ENCODE data around the gene RAB24.
"Not testable (repeated sequence)": the region's sequence is repeated elsewhere in the genome, so short reads cannot be mapped to it uniquely, and the experiment has no call there.

RAB24 gene

DNA sequence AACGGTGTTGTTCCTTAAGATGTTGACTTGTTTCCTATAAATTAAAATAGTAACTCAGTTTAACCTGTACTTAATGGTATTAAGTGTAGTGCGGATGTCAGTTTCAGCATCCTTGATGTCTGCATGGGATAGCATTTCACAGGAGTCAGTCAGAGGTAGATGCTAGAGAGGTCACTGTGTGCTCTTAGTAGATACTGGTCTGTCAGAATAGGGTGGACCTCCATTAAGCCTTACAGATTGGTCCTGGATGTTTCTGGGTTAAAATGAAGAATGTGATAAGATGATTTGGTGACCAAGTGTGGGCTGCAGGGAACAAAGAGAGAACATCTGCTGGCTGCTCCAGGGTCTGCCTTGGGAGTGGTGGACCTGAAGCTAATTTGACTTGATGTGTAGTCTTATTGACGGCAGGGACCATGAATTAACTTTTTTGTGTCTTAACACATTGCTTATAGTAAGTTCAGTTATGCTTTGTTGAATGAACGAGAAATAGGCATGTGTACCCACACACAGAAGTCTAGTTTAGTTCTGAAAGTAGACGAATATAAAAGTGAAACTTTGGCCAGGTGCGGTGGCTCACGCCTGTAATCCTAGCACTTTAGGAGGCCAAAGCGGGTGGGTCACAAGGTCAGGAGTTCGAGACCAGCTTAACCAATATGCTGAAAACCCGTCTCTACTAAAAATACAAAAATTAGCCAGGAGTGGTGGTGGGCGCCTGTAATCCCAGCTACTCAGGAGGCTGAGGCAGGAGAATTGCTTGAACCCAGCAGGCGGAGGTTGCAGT, 12.5 kb downstream of the RAB24 start:
- DNase-seq, result no peak

GRCh38 chr5:177288191-177288590, 15.3 kb downstream of the RAB24 start:
- no peak for DNase-seq

DNA sequence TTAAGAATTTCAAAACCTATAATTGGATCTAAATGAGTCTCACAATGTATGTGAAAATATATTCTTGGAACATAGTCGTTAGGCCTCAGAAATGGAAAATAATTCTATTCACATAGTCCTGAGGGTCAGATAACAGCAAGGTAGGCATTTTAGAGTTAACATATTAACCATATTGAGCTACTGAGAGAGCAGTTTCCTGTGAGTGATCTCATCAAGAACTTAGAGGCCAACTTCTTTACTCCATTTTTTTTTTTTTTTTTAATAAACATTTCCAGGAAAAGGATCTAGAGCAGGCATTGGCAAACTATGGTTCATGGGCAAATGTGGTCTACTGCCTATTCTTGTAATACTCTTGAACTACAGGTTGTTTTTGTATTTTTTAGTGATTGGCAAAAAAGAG, 26.6 kb downstream of the RAB24 start:
- DNase-seq, result no peak

- DNase-seq, result no peak
Measured at GRCh38 chr5:177275883-177276282, 27.6 kb downstream of the RAB24 start.

DNA sequence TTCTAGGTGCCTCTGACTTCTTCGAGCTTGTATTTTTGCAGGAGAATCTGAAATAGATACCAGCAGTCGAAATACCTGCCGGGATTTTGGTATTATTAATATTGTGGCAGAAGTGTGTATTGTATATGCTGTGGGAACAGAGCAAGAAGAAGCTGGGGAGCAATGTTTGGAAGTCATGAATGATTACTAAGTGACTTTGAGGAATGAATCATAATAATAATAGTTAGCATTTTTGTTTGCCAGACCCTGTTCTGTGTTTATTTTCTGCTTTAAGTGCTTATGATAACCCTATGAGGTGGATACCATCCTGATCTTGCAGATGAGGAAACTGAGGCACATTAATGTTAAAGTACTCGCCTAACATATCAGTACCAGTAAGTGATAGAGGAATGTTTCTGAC, 32.4 kb downstream of the RAB24 start:
- DNase-seq, result no peak

GRCh38 chr5:177270653-177271052, 32.9 kb downstream of the RAB24 start:
- DNase-seq, result no peak

- DNase-seq, result no peak
Measured at GRCh38 chr5:177269976-177270375, 33.5 kb downstream of the RAB24 start.

GRCh38 chr5:177269232-177269895, 34.2 kb downstream of the RAB24 start:
- no peak for DNase-seq

DNA sequence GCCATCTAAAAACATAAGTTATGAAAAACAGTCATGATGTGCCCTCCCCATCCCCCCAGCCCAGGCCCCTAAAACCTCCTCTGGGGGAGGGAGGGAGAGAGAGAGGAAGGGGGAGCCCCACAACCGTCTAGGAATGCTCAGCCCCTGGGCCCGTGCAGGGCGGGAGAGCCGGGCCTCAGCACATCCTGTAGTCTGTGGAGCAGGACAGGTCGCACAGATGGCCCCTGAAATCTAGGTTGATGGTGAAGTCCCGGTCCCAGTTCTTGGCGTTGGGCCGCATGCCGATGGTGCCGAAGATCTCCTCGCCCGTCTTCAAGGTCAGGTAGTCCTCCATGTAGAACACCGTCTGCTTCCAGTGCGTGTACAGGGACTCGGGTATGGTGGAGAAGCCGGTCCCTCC, 38.1 kb downstream of the RAB24 start:
- DNase-seq, result no peak

- DNase-seq, result no peak
Measured at GRCh38 chr5:177264178-177264577, 39.3 kb downstream of the RAB24 start.

DNA sequence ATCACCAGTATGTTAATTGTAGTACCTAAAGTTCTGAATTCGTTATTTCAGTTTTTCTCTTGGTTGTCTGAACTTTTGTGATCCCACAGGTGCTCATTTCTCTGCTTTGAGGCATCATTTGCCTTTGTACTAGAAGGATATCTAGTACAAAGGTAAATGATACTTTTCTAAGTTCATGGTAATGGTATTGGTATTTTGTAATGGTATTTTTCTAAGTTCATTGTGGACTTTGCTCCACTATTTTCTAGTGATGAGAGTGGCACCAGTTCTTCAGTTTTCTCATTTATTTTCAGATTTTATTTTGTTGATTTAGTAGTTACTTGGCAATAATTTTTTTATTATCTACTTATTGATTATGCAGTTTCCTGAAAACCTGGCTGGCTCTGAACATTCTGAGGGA, 42.0 kb downstream of the RAB24 start:
- no peak for DNase-seq

GRCh38 chr5:177260961-177261360, 42.6 kb downstream of the RAB24 start:
- DNase-seq, result no peak

- DNase-seq, result not testable (repeated sequence)
Measured at GRCh38 chr5:177258711-177259110, 44.8 kb downstream of the RAB24 start.

- DNase-seq, result no peak
Measured at GRCh38 chr5:177256296-177256695, 47.2 kb downstream of the RAB24 start.

- no peak for DNase-seq
Measured at GRCh38 chr5:177253252-177253651, 50.3 kb downstream of the RAB24 start.
